Measurements from ENCODE around the gene INS.

Gene INS

DNA sequence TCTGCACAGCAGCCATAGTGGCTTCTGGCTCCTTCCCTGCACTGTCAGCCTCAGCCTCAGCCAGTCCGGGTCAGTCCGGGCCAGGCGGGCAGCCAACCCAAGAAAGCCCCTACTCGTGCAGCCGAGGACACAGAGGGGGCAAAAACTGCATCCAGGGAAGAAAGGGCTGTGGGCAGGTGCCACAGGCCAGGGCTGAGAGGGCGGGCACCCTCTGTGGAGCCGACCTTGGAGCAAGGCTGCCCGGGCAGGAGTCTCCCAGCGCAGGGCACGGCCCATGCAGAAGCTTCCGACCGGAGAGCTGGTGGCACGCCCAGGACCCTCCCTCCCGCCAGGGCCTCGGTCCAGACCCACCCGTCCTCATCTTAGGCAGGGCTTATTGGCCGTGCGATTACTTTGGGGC is 21.1 kb upstream of the INS start:
- Histone ChIP-seq H3K79me2 (ENCODE audit: insufficient read depth, low read length) (no peaks in the 10 kb centered on the region), H3K4me2 (ENCODE audit: low read depth, low read length, poor library complexity, severe bottlenecking) (no peak overlapping the region), H3K9me2 (replicated peaks; ENCODE audit: insufficient read depth, low read length) (no peaks in the 10 kb centered on the region), H3K27me3 (ENCODE audit: low read length) (no peaks in the 10 kb centered on the region), H3K9me3 (ENCODE audit: insufficient read depth, low read length) (no peaks in the 10 kb centered on the region), H3K36me3 (ENCODE audit: low read length) (no peaks in the 10 kb centered on the region), H3K4me3 (ENCODE audit: insufficient read depth, low read length, poor library complexity, severe bottlenecking) (no peak overlapping the region), H3K9ac (ENCODE audit: low read length) (no peak overlapping the region), H3F3A (ENCODE audit: insufficient read depth) (no peaks in the 10 kb centered on the region), H4K20me1 (ENCODE audit: low read depth, low read length) (no peaks in the 10 kb centered on the region), H2AFZ (ENCODE audit: low read depth, low read length, severe bottlenecking) (no peak overlapping the region), H3K27ac (ENCODE audit: low read depth, low read length) (no peak overlapping the region)
- TF ChIP-seq EZH2phosphoT487 (conservative IDR thresholded peaks at IDR 0.05; ENCODE audit: low read length): no peak
- no peak for TF ChIP-seq CTCF (IDR thresholded peaks at IDR 0.05; ENCODE audit: insufficient read depth, low read length, poor library complexity, severe bottlenecking)

- Histone ChIP-seq H3K4me2 (ENCODE audit: low read depth, low read length, poor library complexity, severe bottlenecking) (no peak overlapping the region), H3K9me3 (ENCODE audit: insufficient read depth, low read length) (no peaks in the 10 kb centered on the region), H3K79me2 (ENCODE audit: insufficient read depth, low read length) (no peaks in the 10 kb centered on the region), H3K4me3 (ENCODE audit: insufficient read depth, low read length, poor library complexity, severe bottlenecking) (no peak overlapping the region), H4K20me1 (ENCODE audit: low read depth, low read length) (no peaks in the 10 kb centered on the region), H3F3A (ENCODE audit: insufficient read depth) (no peaks in the 10 kb centered on the region), H3K27ac (ENCODE audit: low read depth, low read length) (no peak overlapping the region), H3K9ac (ENCODE audit: low read length) (no peak overlapping the region), H2AFZ (ENCODE audit: low read depth, low read length, severe bottlenecking) (no peak overlapping the region), H3K27me3 (ENCODE audit: low read length) (no peaks in the 10 kb centered on the region), H3K36me3 (ENCODE audit: low read length) (no peaks in the 10 kb centered on the region), H3K9me2 (replicated peaks; ENCODE audit: insufficient read depth, low read length) (no peaks in the 10 kb centered on the region)
- TF ChIP-seq CTCF (IDR thresholded peaks at IDR 0.05; ENCODE audit: insufficient read depth, low read length, poor library complexity, severe bottlenecking) (no peak), EZH2phosphoT487 (conservative IDR thresholded peaks at IDR 0.05; ENCODE audit: low read length) (no peak)
These were observed 19.9 kb upstream of the INS start for GRCh38 chr11:2180789-2181370.

- Histone ChIP-seq H2AFZ (ENCODE audit: low read depth, low read length, severe bottlenecking) (no peak overlapping the region), H4K20me1 (ENCODE audit: low read depth, low read length) (no peaks in the 10 kb centered on the region), H3K27me3 (ENCODE audit: low read length) (no peaks in the 10 kb centered on the region), H3K4me2 (ENCODE audit: low read depth, low read length, poor library complexity, severe bottlenecking) (no peak overlapping the region), H3K9me3 (ENCODE audit: insufficient read depth, low read length) (no peaks in the 10 kb centered on the region), H3K36me3 (ENCODE audit: low read length) (no peaks in the 10 kb centered on the region), H3F3A (ENCODE audit: insufficient read depth) (no peaks in the 10 kb centered on the region), H3K27ac (ENCODE audit: low read depth, low read length) (no peak overlapping the region), H3K79me2 (ENCODE audit: insufficient read depth, low read length) (no peaks in the 10 kb centered on the region), H3K9ac (ENCODE audit: low read length) (no peak overlapping the region), H3K4me3 (ENCODE audit: insufficient read depth, low read length, poor library complexity, severe bottlenecking) (no peak overlapping the region), H3K9me2 (replicated peaks; ENCODE audit: insufficient read depth, low read length) (no peaks in the 10 kb centered on the region)
- no peak for TF ChIP-seq CTCF (IDR thresholded peaks at IDR 0.05; ENCODE audit: insufficient read depth, low read length, poor library complexity, severe bottlenecking)
- TF ChIP-seq EZH2phosphoT487 (conservative IDR thresholded peaks at IDR 0.05; ENCODE audit: low read length): no peak
These were observed 19.3 kb upstream of the INS start for GRCh38 chr11:2180347-2180746.

Data from SU-DHL-6 (cell line).